DLD1 (cell line): ENCODE measurements around the gene CDC42EP4.
"Not testable (repeated sequence)": the region's sequence is repeated elsewhere in the genome, so short reads cannot be mapped to it uniquely, and the experiment has no call there.

Experiments
- in situ Hi-C: cut with HindIII; loops from 2 replicates; pipeline ENCODE4 v1.10.0; 2017; ENCODE audit warnings: low sequenced_read_pairs

The CDC42EP4 gene

GRCh38 chr17:73323409-73324159, 11.8 kb upstream of the CDC42EP4 start:
- in situ Hi-C loops: no loop called here

DNA sequence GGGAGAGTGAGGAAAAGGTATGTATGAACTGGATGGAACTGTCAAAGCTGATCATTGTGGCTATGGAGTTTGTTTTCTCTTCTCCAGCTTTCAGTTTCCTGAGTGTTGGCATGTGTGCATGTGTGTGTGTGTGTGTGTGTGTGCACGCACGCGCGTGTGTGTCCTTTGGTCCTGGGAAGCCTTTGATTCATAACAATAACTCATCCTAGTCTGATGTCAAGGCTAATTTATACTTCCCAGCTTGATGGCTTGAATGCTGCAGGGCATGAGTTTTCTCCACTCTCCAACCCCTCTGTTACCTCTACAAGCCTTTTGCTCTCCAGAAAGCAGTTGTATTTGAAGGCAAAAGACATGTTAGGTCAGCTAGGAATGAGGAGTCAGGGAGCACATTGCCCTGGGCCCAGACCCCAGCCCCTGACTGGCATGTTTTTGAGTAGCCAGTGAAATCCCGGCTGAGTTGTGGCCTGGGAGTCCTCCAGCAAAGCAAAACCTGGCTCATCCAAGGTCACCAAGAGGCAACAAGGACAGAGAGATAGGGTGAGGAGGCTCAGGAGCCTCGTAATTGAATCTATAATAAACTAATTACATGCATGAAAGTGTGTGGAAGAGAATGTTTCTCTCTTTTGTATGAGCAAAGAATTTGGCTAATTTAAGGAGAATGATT, 8.9 kb upstream of the CDC42EP4 start:
- in situ Hi-C loops: no loop called here

- in situ Hi-C loops: no loop called here
Measured at GRCh38 chr17:73319766-73320165, 8.0 kb upstream of the CDC42EP4 start.

GRCh38 chr17:73318836-73319235, 7.0 kb upstream of the CDC42EP4 start:
- in situ Hi-C loops: no loop called here

- in situ Hi-C loops: no loop called here
Measured at GRCh38 chr17:73318427-73318813, 6.6 kb upstream of the CDC42EP4 start.

- in situ Hi-C loops: no loop called here
Measured at GRCh38 chr17:73317513-73318426, 6.0 kb upstream of the CDC42EP4 start.

DNA sequence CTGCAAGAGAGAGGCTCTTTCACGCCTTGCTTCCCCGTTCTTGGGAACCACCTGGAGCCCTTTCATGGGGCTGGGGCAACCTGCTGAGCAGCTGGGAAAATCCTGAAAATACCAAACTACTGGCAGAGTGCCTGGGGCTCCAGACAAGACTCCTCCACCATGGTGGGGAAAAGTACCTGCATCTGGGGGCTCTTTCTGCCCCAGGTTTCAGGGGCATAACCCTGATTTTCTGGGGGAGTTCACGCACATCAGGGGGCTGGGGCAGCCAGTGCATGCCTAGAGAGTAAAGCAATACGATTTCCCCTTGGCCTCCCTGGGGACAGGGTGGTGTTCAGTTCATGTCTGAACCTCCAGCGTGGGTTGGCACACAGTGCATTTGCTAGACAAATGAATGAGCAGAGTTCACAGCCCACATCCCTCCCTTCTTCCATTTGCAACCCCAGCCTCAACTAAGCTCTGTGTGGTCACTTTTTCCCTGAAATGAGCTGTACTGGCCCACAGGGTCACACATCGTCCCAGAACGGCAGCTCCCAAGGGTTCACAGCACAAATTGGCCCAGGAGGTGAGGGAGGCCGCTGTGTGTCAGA, 5.2 kb upstream of the CDC42EP4 start:
- in situ Hi-C loops: no loop called here

- in situ Hi-C loops: no loop called here
Measured at GRCh38 chr17:73315471-73315870, 3.7 kb upstream of the CDC42EP4 start.

GRCh38 chr17:73313526-73314127, 1.8 kb upstream of the CDC42EP4 start:
- in situ Hi-C loops: no loop called here

GRCh38 chr17:73312887-73313286, 1.1 kb upstream of the CDC42EP4 start:
- in situ Hi-C loops: not testable (repeated sequence)

GRCh38 chr17:73311428-73311780, 397 bp downstream of the CDC42EP4 start:
- in situ Hi-C loops: no loop called here

- in situ Hi-C loops: no loop called here
Measured at GRCh38 chr17:73309727-73310596, 1.8 kb downstream of the CDC42EP4 start.

GRCh38 chr17:73308959-73309358, 2.8 kb downstream of the CDC42EP4 start:
- in situ Hi-C loops: not testable (repeated sequence)

- in situ Hi-C loops: no loop called here
Measured at GRCh38 chr17:73308017-73308823, 3.6 kb downstream of the CDC42EP4 start.

DNA sequence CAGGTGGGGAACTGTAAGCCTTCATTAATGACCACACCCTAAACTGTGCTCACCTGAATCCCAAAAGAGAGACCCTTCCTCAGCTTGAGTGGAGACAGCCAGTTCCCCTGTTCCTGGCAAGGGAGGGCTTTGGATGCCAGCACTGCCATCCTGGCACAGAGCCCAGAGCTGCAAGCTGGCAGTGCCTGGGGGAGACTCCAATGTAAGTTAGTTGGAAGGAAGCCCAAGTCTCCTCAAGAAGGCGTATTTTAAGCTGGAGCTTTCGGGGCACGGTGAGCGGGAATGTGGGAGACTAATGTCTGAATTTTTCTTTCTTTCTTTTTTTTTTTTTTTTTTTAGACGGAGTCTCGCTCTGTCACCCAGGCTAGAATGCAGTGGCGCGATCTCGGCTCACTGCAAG, 4.7 kb downstream of the CDC42EP4 start:
- in situ Hi-C loops: no loop called here

GRCh38 chr17:73305845-73306836, 5.7 kb downstream of the CDC42EP4 start:
- in situ Hi-C loops: no loop called here

DNA sequence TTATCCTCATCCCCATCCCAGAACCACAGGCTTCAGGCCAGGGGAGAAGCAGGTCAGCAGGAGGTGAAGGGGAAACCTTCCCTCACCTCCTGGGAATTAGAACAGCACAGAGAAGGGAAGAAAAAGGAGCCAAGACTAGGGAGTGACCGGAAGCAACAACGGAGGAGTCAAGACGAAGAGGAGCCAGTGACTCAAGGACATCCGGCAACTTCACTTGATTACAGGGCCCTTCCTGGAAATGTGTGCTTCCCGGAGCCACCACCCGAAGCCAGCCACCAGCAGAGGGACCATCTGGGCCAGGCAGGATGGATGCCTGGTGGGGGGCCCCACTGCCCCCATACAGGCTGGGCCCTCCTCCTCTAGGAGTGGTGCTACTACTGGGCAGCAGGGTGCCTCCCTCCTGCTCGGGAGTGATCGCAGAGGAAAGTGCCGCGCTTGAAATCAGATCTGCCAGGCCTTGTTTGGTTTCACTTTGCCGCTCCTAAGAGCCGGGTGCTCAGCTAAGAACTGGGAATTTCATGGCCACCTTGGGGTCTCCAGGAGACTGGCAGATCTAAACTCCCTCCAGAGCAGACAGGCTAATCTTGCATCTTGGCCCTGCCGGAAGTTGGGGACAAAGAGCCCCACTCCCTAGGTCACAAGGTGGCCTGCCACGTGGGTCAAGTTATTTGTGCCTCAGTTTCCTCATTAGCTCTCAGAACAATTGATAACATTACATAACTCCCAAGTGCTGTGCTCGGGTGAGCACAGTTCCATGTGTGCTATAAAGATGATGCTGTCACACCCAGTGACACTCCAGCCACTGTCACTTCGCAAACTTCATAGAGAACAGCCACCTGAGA, 6.6 kb downstream of the CDC42EP4 start:
- in situ Hi-C loops: no loop called here
